ENCODE measurements around the gene TMEM117. TPM values are rescaled to one million over a fixed set of nuclear protein-coding genes. Genes with fewer than 3 reads are reported as not detected.

The TMEM117 gene
- total and polyA plus RNA-seq, 7 donors, result 2.3 to 21.4 (median 17.5) TPM

- H3K4me3 ChIP-seq, result no peak overlapping the region
- no peak for TF ChIP-seq CTCF (IDR thresholded peaks at IDR 0.05)
- TF ChIP-seq POLR2AphosphoS5 (IDR thresholded peaks at IDR 0.05), result no peak
- TF ChIP-seq POLR2A (IDR thresholded peaks at IDR 0.05), result no peak
- TF ChIP-seq EP300 (IDR thresholded peaks at IDR 0.05), result no peak
- no peaks in the 10 kb centered on the region for H3K36me3 ChIP-seq
- no peak overlapping the region for H3K27ac ChIP-seq
- H3K4me1 ChIP-seq, result no peaks in the 10 kb centered on the region
- no peaks in the 10 kb centered on the region for H3K9me3 ChIP-seq
- WGBS, 2 donors, result 25 to 73% methylated on average over 1 of the region's 1 CpG
- intact Hi-C loops (cut with DNase I), result no loop called here
- no peaks in the 10 kb centered on the region for H3K27me3 ChIP-seq
- DNase-seq, result no peak
These were observed 138.1 kb downstream of the TMEM117 start for GRCh38 chr12:43973993-43974392.

GRCh38 chr12:43976027-43976426 lies 140.1 kb downstream of the TMEM117 start:
- Histone ChIP-seq H3K36me3 (no peaks in the 10 kb centered on the region), H3K9me3 (peaks cover 0 to 4% (median 0%) of the 10 kb centered on the region in 4 donors), H3K4me3 (no peak overlapping the region), H3K27ac (no peak overlapping the region), H3K27me3 (no peaks in the 10 kb centered on the region), H3K4me1 (no peaks in the 10 kb centered on the region)
- DNase-seq, result no peak
- TF ChIP-seq CTCF (IDR thresholded peaks at IDR 0.05) (no peak), EP300 (IDR thresholded peaks at IDR 0.05) (no peak)
- intact Hi-C loops (cut with DNase I), result no loop called here
- 87 to 92% methylated on average over 3 of the region's 3 CpGs for WGBS, 2 donors

DNA sequence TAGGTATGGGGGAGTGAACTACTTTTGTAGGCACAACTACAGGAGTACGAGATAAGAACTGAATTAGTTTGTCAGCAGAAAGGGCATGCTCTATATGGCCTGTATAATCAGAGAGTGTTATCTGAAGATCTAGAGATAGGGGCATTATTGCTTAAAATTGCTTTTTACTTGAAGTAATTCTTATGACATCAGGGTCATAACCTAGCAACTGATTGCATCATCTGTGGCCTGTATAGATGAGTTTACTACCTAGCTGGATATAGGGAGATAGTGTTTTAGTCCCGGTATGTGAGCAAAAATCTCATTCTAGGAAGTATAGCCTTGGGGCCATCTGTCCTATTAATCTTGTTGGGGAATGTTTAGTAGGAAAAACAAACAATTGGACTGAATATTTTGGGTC lies 142.7 kb downstream of the TMEM117 start:
- Histone ChIP-seq H3K9me3 (peaks cover 0 to 4% (median 0%) of the 10 kb centered on the region in 4 donors), H3K4me1 (peaks cover 0 to 3% (median 0%) of the 10 kb centered on the region in 4 donors), H3K27ac (no peak overlapping the region), H3K36me3 (no peaks in the 10 kb centered on the region), H3K27me3 (no peaks in the 10 kb centered on the region), H3K4me3 (no peak overlapping the region)
- intact Hi-C loops (cut with DNase I), result no loop called here
- no peak for TF ChIP-seq POLR2AphosphoS5 (IDR thresholded peaks at IDR 0.05)
- no peak for TF ChIP-seq EP300 (IDR thresholded peaks at IDR 0.05)
- TF ChIP-seq POLR2A (IDR thresholded peaks at IDR 0.05), result no peak
- no peak for TF ChIP-seq CTCF (IDR thresholded peaks at IDR 0.05)
- no peak for DNase-seq
- 66 to 79% methylated on average over 2 of the region's 2 CpGs for WGBS, 2 donors

DNA sequence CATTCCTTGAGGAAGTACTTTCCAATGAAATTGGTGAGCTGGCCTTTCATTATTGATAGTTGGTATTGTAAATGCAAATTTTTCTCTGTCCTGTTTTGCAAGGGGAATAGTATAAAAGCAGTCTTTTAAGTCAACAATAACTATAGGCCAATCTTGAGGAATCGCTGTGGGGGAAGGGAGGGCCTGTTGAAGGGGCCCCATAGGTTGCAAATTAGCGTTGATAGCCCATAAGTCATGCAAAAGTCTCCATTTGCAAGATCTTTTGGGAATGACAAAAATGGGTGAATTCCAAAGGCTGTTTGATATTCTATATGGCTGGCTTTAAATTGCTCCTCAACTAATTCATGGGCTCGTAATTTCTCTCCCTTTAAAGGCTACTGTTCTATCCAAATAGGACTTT lies 143.6 kb downstream of the TMEM117 start:
- 78 to 99% methylated on average over 3 of the region's 3 CpGs for WGBS, 2 donors
- Histone ChIP-seq H3K27ac (no peak overlapping the region), H3K27me3 (no peaks in the 10 kb centered on the region), H3K4me1 (peaks cover 0 to 3% (median 0%) of the 10 kb centered on the region in 4 donors), H3K36me3 (no peaks in the 10 kb centered on the region), H3K9me3 (peaks cover 0 to 4% (median 0%) of the 10 kb centered on the region in 4 donors), H3K4me3 (no peak overlapping the region)
- intact Hi-C loops (cut with DNase I), result no loop called here
- TF ChIP-seq POLR2A (IDR thresholded peaks at IDR 0.05) (no peak), EP300 (IDR thresholded peaks at IDR 0.05) (no peak), CTCF (IDR thresholded peaks at IDR 0.05) (no peak), POLR2AphosphoS5 (IDR thresholded peaks at IDR 0.05) (no peak)
- no peak for DNase-seq

DNA sequence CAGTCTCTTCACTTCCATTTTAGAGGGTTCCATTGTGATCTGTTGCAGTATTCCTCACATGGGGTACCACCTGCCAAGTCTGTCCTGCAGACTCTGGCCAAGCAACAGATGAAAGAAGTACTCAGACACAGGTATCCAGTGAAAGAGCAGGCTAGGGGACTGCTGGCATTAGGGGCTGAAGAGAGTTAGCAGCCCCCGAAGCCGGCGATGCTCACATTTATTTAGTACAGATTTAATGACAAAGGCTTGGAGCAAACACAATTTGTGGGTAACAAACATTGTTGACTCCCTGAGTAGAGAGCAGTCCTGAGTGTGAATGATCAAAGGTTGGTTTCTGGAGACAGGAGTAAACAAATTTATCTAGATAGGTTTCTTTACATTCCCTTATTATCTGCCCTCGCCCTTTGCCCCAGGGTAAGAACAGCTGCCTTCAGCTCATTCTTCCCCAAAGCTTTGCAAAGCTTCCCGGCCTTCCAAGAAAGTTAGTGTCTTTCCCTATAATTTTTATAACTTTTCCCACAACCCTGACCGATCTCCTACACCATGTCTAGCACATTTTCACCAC lies 144.8 kb downstream of the TMEM117 start:
- TF ChIP-seq POLR2A (IDR thresholded peaks at IDR 0.05) (no peak), CTCF (IDR thresholded peaks at IDR 0.05) (no peak)
- Histone ChIP-seq H3K4me1 (peaks cover 0 to 3% (median 0%) of the 10 kb centered on the region in 4 donors), H3K4me3 (no peak overlapping the region), H3K36me3 (no peaks in the 10 kb centered on the region), H3K9me3 (peaks cover 0 to 4% (median 0%) of the 10 kb centered on the region in 4 donors), H3K27me3 (no peaks in the 10 kb centered on the region), H3K27ac (no peak overlapping the region)
- WGBS, 2 donors, result 86 to 91% methylated on average over 6 of the region's 6 CpGs
- DNase-seq, result no peak
- intact Hi-C loops (cut with DNase I), result no loop called here

All from sigmoid colon (tissue), 7 donors.